A549 (cell line): ENCODE results near the gene NCSTN. TPM values are rescaled to one million over a fixed set of nuclear protein-coding genes. Genes with fewer than 3 reads are reported as not detected.

Experiments
- ATAC-seq, 2 experiments: fragments of 200-7000 bp in 1 of 2; fragments of >200 bp in 1 of 2; cut with Nextera tagmentation in 1 of 2; cut with Tn5 transposase in 1 of 2; 3 replicates each; pipeline versions ENCODE4 v1.8.0 to v1.9.1; 2018 to 2020; ENCODE audit warnings: mild to moderate bottlenecking in 1 of 2, moderate library complexity in 1 of 2
- CTCF ChIA-PET: fragments of 300-600 bp; sonication (Branson Sonifier 250); formaldehyde crosslinking; extraction: SDS; loops from one replicate; lab custom pipeline; 2021; ENCODE audit warnings: antibody characterized with exemption, inconsistent platforms; lab: Yijun Ruan, JAX
- POLR2A ChIA-PET: fragments of 350-600 bp; formaldehyde crosslinking; extraction: SDS; loops from one replicate; lab custom pipeline; 2021; ENCODE audit warnings: antibody characterized with exemption, inconsistent platforms; lab: Yijun Ruan, JAX
- DNase-seq, 2 experiments: peaks; one replicate each; pipeline versions ENCODE4 v3.0.0 to v3.0.0-alpha.2; 2011 to 2016; ENCODE audit warnings: low read depth in 1 of 2, low spot score in 1 of 2
- FAIRE-seq: peaks from 2 replicates; lab custom pipeline; 2011; peaks lifted over from hg19 to GRCh38; lab: Jason Lieb, UNC
- H3K27ac ChIP-seq, 2 experiments: fragments of >200 bp; sonication (Bioruptor Twin); formaldehyde crosslinking; 3 replicates each; pipeline ENCODE4 v1.5.1; 2016 to 2017
- H3K4me1 ChIP-seq: fragments of >200 bp; sonication (Bioruptor Twin); formaldehyde crosslinking; 3 replicates; pipeline ENCODE4 v1.6.1; 2016
- H3K4me2 ChIP-seq: fragments of >200 bp; sonication (Bioruptor Twin); formaldehyde crosslinking; 3 replicates; pipeline ENCODE4 v1.6.1; 2016
- H3K4me3 ChIP-seq: fragments of >200 bp; sonication (Bioruptor Twin); formaldehyde crosslinking; 3 replicates; pipeline ENCODE4 v1.5.1; 2016
- H3K9me3 ChIP-seq: fragments of >200 bp; sonication (Bioruptor Twin); formaldehyde crosslinking; 3 replicates; pipeline ENCODE4 v1.6.1; 2016
- BHLHE40 ChIP-seq: IDR thresholded peaks from 2 replicates; pipeline ENCODE4 v1.6.1; 2012; ENCODE audit warnings: low read depth, low read length, inconsistent platforms
- CTCF ChIP-seq: fragments of >200 bp; sonication (Bioruptor Twin); formaldehyde crosslinking; IDR thresholded peaks from 3 replicates; pipeline ENCODE4 v1.5.1; 2016
- ELK1 ChIP-seq: fragments of 150-350 bp; IDR thresholded peaks from 2 replicates; pipeline ENCODE4 v1.6.1; 2014; ENCODE audit warnings: low read depth, mild to moderate bottlenecking, low read length
- GATA3 ChIP-seq: IDR thresholded peaks from 2 replicates; pipeline ENCODE4 v1.6.1; 2012; ENCODE audit warnings: borderline replicate concordance
- HDAC2 ChIP-seq: fragments of 200-600 bp; sonication (generic); IDR thresholded peaks from 2 replicates; pipeline ENCODE4 v1.6.1; 2016
- HES2 ChIP-seq: fragments of >200 bp; sonication (Bioruptor Twin); formaldehyde crosslinking; IDR thresholded peaks from 2 replicates; pipeline ENCODE4 v1.6.1; 2016
- HMGXB4 ChIP-seq: fragments of 250-450 bp; sonication (Bioruptor Pico); IDR thresholded peaks from 2 replicates; pipeline ENCODE4 v1.5.0; 2021; ENCODE audit warnings: mild to moderate bottlenecking, moderate library complexity, borderline replicate concordance
- HOXB13 ChIP-seq: fragments of 250-450 bp; sonication (Bioruptor Pico); IDR thresholded peaks from 2 replicates; pipeline ENCODE4 v1.5.0; 2020; ENCODE audit warnings: low read depth, mild to moderate bottlenecking, moderate library complexity
- JUNB ChIP-seq: fragments of >200 bp; sonication (Bioruptor Twin); formaldehyde crosslinking; IDR thresholded peaks from 2 replicates; pipeline ENCODE4 v1.6.1; 2016
- KDM5A ChIP-seq: fragments of 200-600 bp; sonication (generic); IDR thresholded peaks from 2 replicates; pipeline ENCODE4 v1.6.1; 2016; ENCODE audit warnings: antibody characterized with exemption, mild to moderate bottlenecking
- MAFK ChIP-seq: fragments of 450-650 bp; IDR thresholded peaks from 2 replicates; pipeline ENCODE4 v1.6.1; 2014; ENCODE audit not compliant: partially characterized antibody
- MAX ChIP-seq: IDR thresholded peaks from 2 replicates; pipeline ENCODE4 v1.6.1; 2012
- MYC ChIP-seq: IDR thresholded peaks from 2 replicates; pipeline ENCODE4 v1.6.1; 2012; ENCODE audit warnings: mild to moderate bottlenecking, inconsistent platforms, low read length, improper control_type of control experiment, borderline replicate concordance
- PBX3 ChIP-seq: IDR thresholded peaks from 2 replicates; pipeline ENCODE4 v1.6.1; 2012
- POLR2A ChIP-seq: IDR thresholded peaks from 2 replicates; pipeline ENCODE4 v1.6.1; 2012; ENCODE audit warnings: mild to moderate bottlenecking, low read length
- POLR2AphosphoS2 ChIP-seq: conservative IDR thresholded peaks from 2 replicates; pipeline ENCODE4 v1.6.1; 2012; ENCODE audit warnings: low read length, improper control_type of control experiment, inconsistent platforms
- RCOR1 ChIP-seq: fragments of 150-350 bp; IDR thresholded peaks from 2 replicates; pipeline ENCODE4 v1.6.1; 2014; ENCODE audit warnings: antibody characterized with exemption, low read length, low read depth
- RFX5 ChIP-seq: fragments of 450-650 bp; IDR thresholded peaks from 2 replicates; pipeline ENCODE4 v1.7.1; 2014; ENCODE audit warnings: antibody characterized with exemption, mild to moderate bottlenecking, moderate library complexity
- SMC3 ChIP-seq: fragments of >200 bp; sonication (Bioruptor Twin); formaldehyde crosslinking; IDR thresholded peaks from 3 replicates; pipeline ENCODE4 v1.6.1; 2018; ENCODE audit warnings: inconsistent platforms
- ZC3H11A ChIP-seq: fragments of 450-650 bp; IDR thresholded peaks from 2 replicates; pipeline ENCODE4 v1.6.1; 2014; ENCODE audit warnings: antibody characterized with exemption, mild to moderate bottlenecking
- ZFP36 ChIP-seq: fragments of 450-650 bp; IDR thresholded peaks from 2 replicates; pipeline ENCODE4 v1.6.1; 2014; ENCODE audit warnings: borderline replicate concordance; ENCODE audit not compliant: partially characterized antibody
- ZSCAN20 ChIP-seq: fragments of 250-450 bp; sonication (Bioruptor Pico); IDR thresholded peaks from 2 replicates; pipeline ENCODE4 v1.8.0; 2022; ENCODE audit warnings: mild to moderate bottlenecking, moderate library complexity
- WGBS: methylation state at CpG from one replicate; pipeline ENCODE4 v1.1.6; 2017; ENCODE audit errors: missing lambda C conversion rate; 5-methylcytosine and 5-hydroxymethylcytosine counted together
- polyA plus RNA-seq, 4 experiments: library from polyadenylated mRNA; depleted of rRNA in 3 of 4; stranded (reverse); fragments of >200 nt; fragmentation: RNase III in 1 of 4; extraction: RNeasy Plus Mini Kit Qiagen cat#74134 plus additional on column Dnase treatment in 1 of 4; gene quantifications; 2 replicates in 3 of 4; 3 replicates in 1 of 4; pipeline ENCODE4 v1.2.3, GENCODE V29; 2011 to 2017

Gene NCSTN
- polyA plus RNA-seq, 2 of the 4 experiments (the other 2 are of a cell fraction) = 41.6 to 91.6 TPM

GRCh38 chr1:160360227-160360695, 17.1 kb downstream of the NCSTN start:
- peaks cover 10% of the 10 kb centered on the region; the same call in 2 of the 3 replicates for H3K4me1 ChIP-seq
- CTCF ChIA-PET = interaction anchor here (1.0 to 1.1 kb wide), 2 partner anchors 56 to 108 kb away, joined by 3 to 4 read pairs; no protein-coding TSS in a partner anchor
- no peak for DNase-seq

GRCh38 chr1:160361199-160361598, 18.0 kb downstream of the NCSTN start:
- ATAC-seq (no peak), FAIRE-seq (no peak), DNase-seq (no peak)
- WGBS = 91% methylated on average over 2 of the region's 2 CpGs
- POLR2A ChIA-PET = no interaction called here
- H3K9me3 ChIP-seq = no peaks in the 10 kb centered on the region
- no peak overlapping the region for H3K4me3 ChIP-seq
- no peak overlapping the region; a peak in 1 of 6 replicates for H3K27ac ChIP-seq
- no peak overlapping the region for H3K4me2 ChIP-seq
- TF ChIP-seq HES2 = no peak
- TF ChIP-seq CTCF = no peak
- no peak for TF ChIP-seq GATA3
- TF ChIP-seq ELK1 = no peak
- TF ChIP-seq RCOR1 = no peak
- TF ChIP-seq HDAC2 = no peak
- TF ChIP-seq KDM5A = no peak
- TF ChIP-seq MYC = no peak
- no peak for TF ChIP-seq JUNB
- no peak for TF ChIP-seq HOXB13 (CRISPR knock-in tag)
- TF ChIP-seq MAX = no peak
- no peak for TF ChIP-seq ZSCAN20 (CRISPR knock-in tag)
- no peak for TF ChIP-seq SMC3
- no peak for TF ChIP-seq ZFP36
- peaks cover 10% of the 10 kb centered on the region; the same call in 2 of the 3 replicates for H3K4me1 ChIP-seq
- CTCF ChIA-PET = interaction anchor here (1.0 to 7.8 kb wide), 3 partner anchors 15 to 109 kb away, joined by 3 to 76 read pairs (median 4); no protein-coding TSS in a partner anchor

More at GRCh38 chr1:160360227-160360695, 17.1 kb downstream of the NCSTN start:
- 92% methylated on average over 8 of the region's 8 CpGs for WGBS
- Histone ChIP-seq H3K4me3 (no peak overlapping the region), H3K27ac (no peak overlapping the region), H3K4me2 (no peak overlapping the region), H3K9me3 (no peaks in the 10 kb centered on the region)
- TF ChIP-seq POLR2AphosphoS2 (no peak), HMGXB4 (CRISPR knock-in tag) (no peak), BHLHE40 (no peak), POLR2A (no peak), ZC3H11A (no peak), PBX3 (no peak), RFX5 (no peak), MAFK (no peak)
- FAIRE-seq = no peak
- ATAC-seq = no peak
- POLR2A ChIA-PET = interaction anchor here (0.6 kb wide), 2 partner anchors 12 to 44 kb away, joined by 3 to 6 read pairs; no protein-coding TSS in a partner anchor
